ENCODE data around the gene SNX32. TPM values are rescaled to one million over a fixed set of nuclear protein-coding genes. Genes with fewer than 3 reads are reported as not detected.
A peak's percentile ranks its signal among the peaks of the same experiment; 100 is the strongest.

SNX32 gene
- total RNA-seq (1 to 10 TPM; 2.0 to 2.8 TPM), polyA plus RNA-seq (0.77 TPM)

DNA sequence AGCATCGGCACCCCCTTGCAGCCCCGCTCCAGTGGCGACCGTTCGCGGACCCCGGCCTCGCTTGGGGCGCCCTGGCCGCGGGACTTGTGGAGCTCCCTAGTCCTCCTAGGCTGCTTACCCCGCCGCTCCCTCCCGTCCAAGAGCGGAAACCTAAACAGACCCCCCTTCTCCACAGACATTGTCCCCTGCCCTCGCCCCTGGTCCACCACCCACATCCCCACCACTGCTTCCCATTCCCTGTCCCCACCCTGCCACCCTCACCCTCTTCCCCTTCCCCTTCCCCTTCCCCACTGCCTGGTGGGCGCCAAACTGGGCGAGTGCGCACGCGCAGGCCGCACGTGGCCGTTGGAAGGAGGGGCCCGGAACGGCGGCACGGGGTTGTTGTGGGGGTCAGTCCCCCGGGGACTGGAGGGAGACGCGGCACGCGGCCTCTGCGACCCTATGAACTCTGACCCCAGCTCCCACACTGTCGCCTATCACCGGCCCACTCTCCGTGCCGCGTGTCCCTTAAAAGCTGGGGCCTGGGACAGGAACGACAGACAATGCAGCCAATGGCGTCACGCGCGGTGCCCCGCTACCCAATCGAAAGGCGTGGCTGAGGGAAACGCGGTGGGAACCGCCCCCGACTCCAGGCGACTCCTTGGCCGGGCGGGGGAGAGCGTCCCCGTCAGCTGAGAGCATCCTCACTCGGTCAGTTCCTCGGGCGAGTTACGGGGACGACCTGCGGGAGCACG is at the start of gene SNX32:
SNX32 (plus strand) TSS at position 667 of the 734 bp plus-strand sequence. CDS start 103 bp downstream, outside the sequence.
- Histone ChIP-seq H3K27me3 (ENCODE audit: insufficient read depth, low read length, poor library complexity, severe bottlenecking) (no peaks in the 10 kb centered on the region), H3K9me3 (ENCODE audit: low read length) (no peaks in the 10 kb centered on the region), H3K4me3 (ENCODE audit: low read length) (peak within 1 kb of the TSS; percentile 57), H3K27ac (ENCODE audit: low read depth, low read length) (no peak within 1 kb of the TSS), H3K36me3 (ENCODE audit: insufficient read depth, low read length) (no peaks in the 10 kb centered on the region), H3K4me1 (ENCODE audit: insufficient read depth, low read length) (peaks cover 16% of the 10 kb centered on the region)
- no peak within 1 kb of the TSS for H3K4me3 Mint-ChIP-seq
- peak; percentile 90 to 94 (median 91) for DNase-seq
- peaks cover 8 to 14% (median 13%) of the 10 kb centered on the region in 3 donors for H3K4me1 Mint-ChIP-seq
- H3K27me3 Mint-ChIP-seq = peaks cover 0 to 2% of the 10 kb centered on the region in 2 donors
- no peaks in the 10 kb centered on the region for H3K36me3 Mint-ChIP-seq
- H3K9me3 Mint-ChIP-seq = no peaks in the 10 kb centered on the region
- POLR2A ChIA-PET = interaction anchor here (0.5 to 1.8 kb wide), 9 partner anchors 11 to 180 kb away, joined by 3 to 7 read pairs (median 3); partner anchors contain the start of genes CFL1, KAT5 and MUS81
- peak within 1 kb of the TSS in 6 of 8 donors; percentile 15 to 79 (median 67) for H3K27ac Mint-ChIP-seq
- CTCF ChIA-PET = interaction anchor here (1.0 to 3.4 kb wide), 10 partner anchors 15 to 122 kb away, joined by 3 to 17 read pairs (median 8); partner anchors contain the start of genes AP5B1, CCDC85B, FIBP and KAT5

DNA sequence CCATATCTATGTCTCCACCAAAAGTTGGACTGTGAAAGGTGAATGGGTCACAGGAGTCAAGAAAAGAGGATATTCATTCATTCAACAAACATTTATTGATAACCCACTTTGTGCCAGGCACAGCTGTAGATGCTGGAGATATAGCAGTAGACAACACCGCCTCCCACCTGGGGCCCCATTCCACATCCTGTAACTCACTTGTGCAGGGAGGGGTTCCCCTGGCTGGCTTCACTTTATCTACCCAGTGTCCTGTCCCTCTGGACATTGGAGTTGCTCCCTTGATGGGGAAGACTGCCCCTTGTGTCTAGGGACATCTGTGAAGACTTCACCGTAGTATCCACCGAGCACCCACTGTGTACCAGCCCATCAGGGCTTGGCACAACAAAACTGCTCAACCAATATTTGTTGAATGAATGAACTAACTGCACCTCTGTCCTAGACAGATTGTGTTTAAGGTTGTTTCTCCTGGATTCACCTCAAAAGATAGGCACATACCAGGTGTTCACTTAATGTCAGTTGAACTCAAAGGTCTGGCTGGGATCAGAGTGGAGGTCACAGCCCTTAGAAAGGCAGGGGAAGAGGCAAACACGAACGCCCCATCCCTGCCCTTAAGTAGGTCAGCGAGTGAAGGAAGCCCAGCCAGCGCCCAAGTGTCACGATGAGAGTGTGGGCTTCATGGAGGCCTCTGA is 48.3 kb upstream of the SNX32 start:
- no peaks in the 10 kb centered on the region for H3K36me3 ChIP-seq (ENCODE audit: insufficient read depth, low read length)
- H3K27me3 ChIP-seq (ENCODE audit: insufficient read depth, low read length, poor library complexity, severe bottlenecking) = peaks cover 26% of the 10 kb centered on the region
- Mint-ChIP-seq H3K4me1 (peaks cover 16 to 40% (median 17%) of the 10 kb centered on the region in 3 donors), H3K27ac (peak overlapping the region in 7 of 8 donors; percentile 3 to 59 (median 17)), H3K4me3 (peak overlapping the region; percentile 52 to 81 (median 63)), H3K9me3 (no peaks in the 10 kb centered on the region), H3K27me3 (peaks cover 15 to 35% of the 10 kb centered on the region in 2 donors), H3K36me3 (no peaks in the 10 kb centered on the region)
- no peaks in the 10 kb centered on the region for H3K9me3 ChIP-seq (ENCODE audit: low read length)
- ChIA-PET CTCF (interaction anchor here (1.1 to 2.8 kb wide), 6 partner anchors 11 to 160 kb away, joined by 3 to 16 read pairs (median 4); no protein-coding TSS in a partner anchor), POLR2A (no interaction called here)
- H3K4me3 ChIP-seq (ENCODE audit: low read length) = no peak overlapping the region
- DNase-seq = peak in 1 of 5 donors; percentile 30
- peaks cover 27% of the 10 kb centered on the region for H3K4me1 ChIP-seq (ENCODE audit: insufficient read depth, low read length)
- no peak overlapping the region for H3K27ac ChIP-seq (ENCODE audit: low read depth, low read length)

DNA sequence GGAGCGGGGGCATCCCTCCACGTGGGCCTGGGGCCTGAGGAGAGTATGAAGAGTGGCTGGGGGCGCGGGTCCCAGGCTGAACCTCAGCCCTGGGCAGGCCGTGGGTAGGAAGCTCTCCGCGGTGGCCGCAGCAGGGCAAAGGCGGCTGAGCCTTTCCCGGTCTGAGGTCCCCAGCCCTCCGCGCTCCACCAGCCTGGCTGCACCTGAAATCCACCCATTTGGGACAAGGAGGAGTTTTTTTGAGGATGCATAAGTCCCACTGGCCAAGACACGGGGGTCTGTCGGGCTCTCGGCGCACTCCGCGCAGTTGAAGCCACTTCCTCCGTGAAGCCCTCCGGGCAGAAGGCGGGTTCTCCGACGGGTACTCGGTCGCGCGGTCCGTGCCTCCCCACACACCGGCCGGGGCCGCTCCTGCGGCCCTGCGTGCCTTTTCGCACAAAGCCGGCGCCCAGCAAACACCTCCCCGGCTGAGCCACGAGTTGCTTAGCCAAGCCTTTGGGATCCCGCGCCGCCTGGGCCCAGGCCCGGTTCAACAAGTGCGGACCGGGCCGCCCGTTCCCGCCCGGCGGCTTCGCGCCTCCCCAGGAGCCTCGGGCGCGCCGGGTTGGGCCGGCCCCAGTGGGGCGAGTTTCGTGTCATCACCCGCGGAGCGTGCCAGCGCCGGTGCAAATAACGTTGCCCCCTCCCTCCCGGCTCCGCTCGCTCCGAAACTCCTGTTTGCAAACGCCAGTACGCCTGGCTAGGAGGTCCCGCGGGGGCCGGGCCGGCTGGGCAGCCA is 47.6 kb upstream of the SNX32 start:
- POLR2A ChIA-PET = no interaction called here
- CTCF ChIA-PET = no interaction called here
- Mint-ChIP-seq H3K27ac (peak overlapping the region in 4 of 8 donors; percentile 3 to 33 (median 12)), H3K36me3 (no peaks in the 10 kb centered on the region), H3K9me3 (no peaks in the 10 kb centered on the region), H3K27me3 (peaks cover 20 to 42% of the 10 kb centered on the region in 2 donors), H3K4me1 (peaks cover 16 to 40% (median 17%) of the 10 kb centered on the region in 3 donors), H3K4me3 (peak overlapping the region; percentile 7 to 81 (median 63))
- Histone ChIP-seq H3K36me3 (ENCODE audit: insufficient read depth, low read length) (no peaks in the 10 kb centered on the region), H3K9me3 (ENCODE audit: low read length) (no peaks in the 10 kb centered on the region), H3K27ac (ENCODE audit: low read depth, low read length) (no peak overlapping the region), H3K27me3 (ENCODE audit: insufficient read depth, low read length, poor library complexity, severe bottlenecking) (peaks cover 26% of the 10 kb centered on the region), H3K4me1 (ENCODE audit: insufficient read depth, low read length) (peaks cover 27% of the 10 kb centered on the region), H3K4me3 (ENCODE audit: low read length) (no peak overlapping the region)
- DNase-seq = peak in 1 of 5 donors; percentile 46

DNA sequence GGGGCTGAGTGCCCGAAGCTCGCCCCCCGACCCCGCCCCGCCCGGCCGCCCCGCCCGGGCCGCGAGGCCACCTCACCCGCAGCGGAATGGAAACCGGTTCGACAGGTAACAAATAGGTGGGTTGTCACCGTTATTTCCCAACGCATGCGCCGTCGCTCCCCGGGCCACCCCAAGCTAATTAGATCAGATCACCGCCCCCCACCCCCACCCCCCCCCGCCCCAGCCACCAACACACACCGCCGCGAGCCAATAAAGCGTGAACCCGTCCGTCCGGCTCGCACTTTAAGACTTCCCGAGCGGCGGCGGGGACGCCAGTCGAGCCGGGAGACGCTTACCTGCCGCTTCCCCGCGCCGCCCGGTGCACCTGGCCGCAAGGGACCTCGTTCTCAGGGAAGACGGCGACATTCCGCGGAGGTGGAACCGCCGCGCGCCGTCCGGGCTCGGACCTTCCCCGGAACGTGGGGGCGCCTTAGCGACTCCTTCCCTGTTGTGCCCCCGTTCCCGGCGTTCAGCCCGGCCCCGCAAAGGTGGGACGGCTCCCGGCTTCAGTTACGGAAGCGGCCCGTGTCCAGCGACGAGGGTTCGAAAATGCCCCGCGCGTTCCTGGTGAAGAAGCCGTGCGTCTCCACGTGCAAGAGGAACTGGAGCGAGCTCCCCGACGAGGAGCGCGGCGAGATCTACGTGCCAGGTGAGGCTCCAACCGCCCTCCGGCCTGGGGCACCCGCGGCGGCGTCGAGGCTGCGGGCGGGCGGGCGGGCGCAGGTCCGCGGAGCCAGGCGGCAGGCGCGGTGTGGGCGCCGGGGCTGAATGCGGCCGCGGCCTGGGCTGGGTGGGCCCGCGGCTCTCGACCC is 46.8 kb upstream of the SNX32 start, which contains the start of gene OVOL1:
OVOL1 (plus strand) TSS at position 278 of the 851 bp plus-strand sequence; CDS start at position 589, 311 bp downstream.
- H3K9me3 Mint-ChIP-seq = no peaks in the 10 kb centered on the region
- peaks cover 30% of the 10 kb centered on the region for H3K4me1 ChIP-seq (ENCODE audit: insufficient read depth, low read length)
- peaks cover 20 to 44% of the 10 kb centered on the region in 2 donors for H3K27me3 Mint-ChIP-seq
- no peak within 1 kb of the TSS for H3K4me3 ChIP-seq (ENCODE audit: low read length)
- ChIA-PET POLR2A (no interaction called here), CTCF (no interaction called here)
- H3K27ac Mint-ChIP-seq = peak within 1 kb of the TSS in 1 of 8 donors; percentile 6
- H3K4me3 Mint-ChIP-seq = peak within 1 kb of the TSS; percentile 70 to 89 (median 81)
- DNase-seq = peak in 1 of 5 donors; percentile 28
- peaks cover 20 to 46% (median 21%) of the 10 kb centered on the region in 3 donors for H3K4me1 Mint-ChIP-seq
- H3K27me3 ChIP-seq (ENCODE audit: insufficient read depth, low read length, poor library complexity, severe bottlenecking) = peaks cover 26% of the 10 kb centered on the region
- no peaks in the 10 kb centered on the region for H3K36me3 Mint-ChIP-seq
- no peaks in the 10 kb centered on the region for H3K9me3 ChIP-seq (ENCODE audit: low read length)
- no peaks in the 10 kb centered on the region for H3K36me3 ChIP-seq (ENCODE audit: insufficient read depth, low read length)
- no peak within 1 kb of the TSS for H3K27ac ChIP-seq (ENCODE audit: low read depth, low read length)

DNA sequence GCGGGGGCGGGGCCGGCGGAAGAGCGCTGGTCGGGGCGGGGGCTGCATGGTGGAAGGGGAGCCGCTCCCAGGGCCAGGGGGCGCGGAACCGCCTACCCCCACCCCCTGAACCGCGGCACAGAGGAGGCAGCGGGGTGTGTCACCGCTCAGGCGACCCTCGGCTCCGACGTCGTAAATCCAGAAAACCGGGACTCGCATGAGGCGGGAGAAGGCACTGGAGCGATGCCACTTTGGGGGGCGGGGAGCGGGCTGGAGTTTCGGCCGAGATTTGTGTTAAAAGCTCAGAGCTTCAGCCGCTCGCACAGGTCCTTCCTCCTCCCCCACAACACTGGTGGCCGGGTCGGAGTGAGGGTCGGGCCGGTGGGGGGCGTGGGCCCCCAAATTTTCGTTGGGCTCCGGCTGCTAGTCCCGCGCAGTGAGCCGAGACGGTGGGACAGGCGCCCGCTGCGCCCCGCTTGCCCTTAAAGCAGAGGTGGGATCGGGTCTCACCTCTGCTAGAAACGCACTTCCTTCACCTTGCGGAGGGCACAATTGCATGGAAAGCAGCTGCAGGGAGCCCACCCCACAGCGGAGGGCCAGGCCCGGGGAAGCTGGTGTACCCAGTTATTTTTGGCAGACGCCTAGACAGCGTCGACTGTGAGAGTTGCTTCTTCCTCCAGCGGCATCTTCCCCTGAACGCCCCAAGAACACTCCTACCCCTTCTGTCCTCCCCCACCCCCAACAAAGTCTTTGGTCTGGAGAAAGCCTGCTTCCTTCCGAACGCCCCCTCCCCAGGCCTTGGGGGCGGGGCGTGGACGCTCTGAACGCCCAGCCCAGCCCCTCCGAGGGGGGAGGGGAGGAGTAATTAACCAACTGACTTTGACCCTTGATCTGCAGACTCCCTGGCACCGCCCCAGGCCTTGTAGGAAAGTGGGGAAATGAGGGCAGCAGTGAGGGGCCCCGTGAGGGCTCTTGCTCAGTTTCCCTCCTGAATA is 45.8 kb upstream of the SNX32 start:
- no peaks in the 10 kb centered on the region for H3K9me3 ChIP-seq (ENCODE audit: low read length)
- H3K4me3 ChIP-seq (ENCODE audit: low read length) = no peak overlapping the region
- H3K27ac Mint-ChIP-seq = peak overlapping the region in 1 of 8 donors; percentile 55
- no peaks in the 10 kb centered on the region for H3K36me3 ChIP-seq (ENCODE audit: insufficient read depth, low read length)
- peaks cover 26% of the 10 kb centered on the region for H3K27me3 ChIP-seq (ENCODE audit: insufficient read depth, low read length, poor library complexity, severe bottlenecking)
- peaks cover 30% of the 10 kb centered on the region for H3K4me1 ChIP-seq (ENCODE audit: insufficient read depth, low read length)
- ChIA-PET POLR2A (interaction anchor here (0.7 kb wide), 1 partner anchor 102 kb away, joined by 3 read pairs; the partner anchor contains the start of gene CCDC85B), CTCF (interaction anchor here (0.9 to 2.0 kb wide), 3 partner anchors 8 to 76 kb away, joined by 3 to 14 read pairs (median 3); partner anchors contain the start of genes AP5B1 and KAT5)
- no peaks in the 10 kb centered on the region for H3K36me3 Mint-ChIP-seq
- peaks cover 22 to 44% of the 10 kb centered on the region in 2 donors for H3K27me3 Mint-ChIP-seq
- peaks cover 21 to 46% (median 21%) of the 10 kb centered on the region in 3 donors for H3K4me1 Mint-ChIP-seq
- DNase-seq = peak in 1 of 5 donors; percentile 18
- no peak overlapping the region for H3K27ac ChIP-seq (ENCODE audit: low read depth, low read length)
- no peaks in the 10 kb centered on the region for H3K9me3 Mint-ChIP-seq
- H3K4me3 Mint-ChIP-seq = peak overlapping the region; percentile 64 to 89 (median 80)

DNA sequence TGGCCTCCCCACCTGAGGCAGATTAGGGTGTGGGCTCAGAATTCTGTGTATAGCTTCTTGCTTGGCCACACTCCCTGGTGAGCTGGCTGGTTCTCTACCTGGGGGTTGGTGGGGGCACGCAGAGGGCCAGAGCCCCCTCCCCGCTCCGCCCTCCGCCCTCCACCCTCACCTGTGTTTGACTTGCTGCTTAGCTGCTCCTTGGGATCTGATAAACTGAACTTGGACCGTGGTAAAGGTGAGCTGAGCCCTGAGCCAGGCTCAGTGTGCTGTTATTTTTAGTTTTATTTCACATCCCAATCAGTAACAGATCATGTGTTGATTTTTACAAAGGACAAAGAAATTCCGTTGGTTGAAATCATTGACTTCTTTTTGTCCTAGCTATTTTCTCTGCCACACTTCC is 44.9 kb upstream of the SNX32 start:
- H3K27me3 ChIP-seq (ENCODE audit: insufficient read depth, low read length, poor library complexity, severe bottlenecking) = peaks cover 26% of the 10 kb centered on the region
- peaks cover 30% of the 10 kb centered on the region for H3K4me1 ChIP-seq (ENCODE audit: insufficient read depth, low read length)
- H3K36me3 ChIP-seq (ENCODE audit: insufficient read depth, low read length) = no peaks in the 10 kb centered on the region
- no peak overlapping the region for H3K4me3 ChIP-seq (ENCODE audit: low read length)
- no peak overlapping the region for H3K27ac ChIP-seq (ENCODE audit: low read depth, low read length)
- Mint-ChIP-seq H3K4me3 (peak overlapping the region in 4 of 7 donors; percentile 33 to 82 (median 60)), H3K27me3 (peaks cover 22 to 44% of the 10 kb centered on the region in 2 donors), H3K4me1 (peaks cover 21 to 44% (median 21%) of the 10 kb centered on the region in 3 donors), H3K9me3 (no peaks in the 10 kb centered on the region), H3K36me3 (no peaks in the 10 kb centered on the region), H3K27ac (peak overlapping the region in 1 of 8 donors; percentile 44)
- ChIA-PET POLR2A (interaction anchor here (0.6 kb wide), 1 partner anchor 1812 kb away, joined by 6 read pairs; no protein-coding TSS in a partner anchor), CTCF (interaction anchor here (0.9 to 2.0 kb wide), 3 partner anchors 9 to 77 kb away, joined by 3 to 14 read pairs (median 3); partner anchors contain the start of genes AP5B1 and KAT5)
- H3K9me3 ChIP-seq (ENCODE audit: low read length) = no peaks in the 10 kb centered on the region
- no peak for DNase-seq

Data from CD8-positive, alpha-beta memory T cell (primary cell).